ENCODE results near the gene CNGB1. TPM values are rescaled to one million over a fixed set of nuclear protein-coding genes. Genes with fewer than 3 reads are reported as not detected.

Gene CNGB1
- total RNA-seq, 1 experiment from 2014 or later = not detected

DNA sequence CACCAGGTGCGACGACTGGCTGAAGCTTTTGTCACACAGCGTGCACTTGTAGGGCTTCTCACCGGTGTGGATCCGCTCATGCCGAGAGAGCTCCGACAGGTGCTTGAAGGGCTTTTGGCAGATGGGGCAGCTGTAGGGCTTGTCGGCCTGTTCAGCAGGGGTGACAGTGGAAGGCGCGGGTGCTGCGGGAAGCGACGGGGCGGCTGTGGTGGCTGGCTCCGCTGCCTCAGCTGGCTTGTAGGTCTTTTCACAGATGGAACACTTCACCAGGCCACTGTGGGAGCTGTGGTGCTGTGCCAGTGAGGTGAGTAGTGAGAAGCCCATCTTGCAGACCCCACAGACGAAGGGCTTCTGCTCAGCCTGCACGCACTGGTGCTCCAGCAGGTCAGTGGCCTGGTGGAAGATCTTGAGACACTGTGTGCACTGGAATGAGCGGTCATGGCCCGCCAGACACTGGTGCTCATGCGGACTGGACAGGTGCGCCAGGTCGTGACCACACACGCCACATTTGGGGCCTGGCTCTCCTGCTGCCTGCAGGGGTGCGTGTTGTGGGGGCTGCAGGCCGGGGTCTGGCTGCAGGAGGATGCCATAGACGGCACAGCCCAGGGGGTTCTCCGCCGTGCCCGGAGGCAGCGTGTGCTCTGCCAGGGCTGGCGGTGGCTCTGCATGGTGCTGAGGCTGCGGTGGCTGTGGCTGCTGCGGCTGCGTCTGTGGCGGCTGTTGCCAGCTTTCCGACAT, 26.8 kb upstream of the CNGB1 start:
- ATAC-seq (no peak), DNase-seq (ENCODE audit: low spot score) (no peak)
- no peaks in the 10 kb centered on the region for H3K27me3 Mint-ChIP-seq (ENCODE audit: low read depth)
- H3K27ac Mint-ChIP-seq = no peak overlapping the region
- peaks cover 4% of the 10 kb centered on the region; the same call in 1 of the 2 replicates for H3K36me3 Mint-ChIP-seq
- no peak for TF ChIP-seq CREM (CRISPR knock-in tag; IDR thresholded peaks at IDR 0.05)
- TF ChIP-seq MYBL2 (CRISPR knock-in tag; IDR thresholded peaks at IDR 0.05) = no peak
- TF ChIP-seq, protein P1, sequence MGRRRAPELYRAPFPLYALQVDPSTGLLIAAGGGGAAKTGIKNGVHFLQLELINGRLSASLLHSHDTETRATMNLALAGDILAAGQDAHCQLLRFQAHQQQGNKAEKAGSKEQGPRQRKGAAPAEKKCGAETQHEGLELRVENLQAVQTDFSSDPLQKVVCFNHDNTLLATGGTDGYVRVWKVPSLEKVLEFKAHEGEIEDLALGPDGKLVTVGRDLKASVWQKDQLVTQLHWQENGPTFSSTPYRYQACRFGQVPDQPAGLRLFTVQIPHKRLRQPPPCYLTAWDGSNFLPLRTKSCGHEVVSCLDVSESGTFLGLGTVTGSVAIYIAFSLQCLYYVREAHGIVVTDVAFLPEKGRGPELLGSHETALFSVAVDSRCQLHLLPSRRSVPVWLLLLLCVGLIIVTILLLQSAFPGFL (CRISPR knock-in tag; IDR thresholded peaks at IDR 0.05; ENCODE audit: borderline replicate concordance) = no peak
- TF ChIP-seq SP1 (CRISPR knock-in tag; conservative IDR thresholded peaks at IDR 0.05) = no peak
- TF ChIP-seq GRHL2 (CRISPR knock-in tag; IDR thresholded peaks at IDR 0.05; ENCODE audit: insufficient replicate concordance, severe bottlenecking) = no peak
- no peak for TF ChIP-seq ELF4 (CRISPR knock-in tag; IDR thresholded peaks at IDR 0.05; ENCODE audit: low read depth)
- no peak for TF ChIP-seq PRRX2 (CRISPR knock-in tag; IDR thresholded peaks at IDR 0.05)
- TF ChIP-seq ZNF512 (CRISPR knock-in tag; IDR thresholded peaks at IDR 0.05; ENCODE audit: borderline replicate concordance) = no peak
- no peak for TF ChIP-seq NR1H2 (CRISPR knock-in tag; IDR thresholded peaks at IDR 0.05)
- TF ChIP-seq JUN (CRISPR knock-in tag; IDR thresholded peaks at IDR 0.05) = no peak
- TF ChIP-seq KAT7 (CRISPR knock-in tag; IDR thresholded peaks at IDR 0.05; ENCODE audit: borderline replicate concordance) = no peak
- no peak for TF ChIP-seq NFE2L1 (CRISPR knock-in tag; IDR thresholded peaks at IDR 0.05)
- no peak for TF ChIP-seq ZNF671 (CRISPR knock-in tag; IDR thresholded peaks at IDR 0.05)
- TF ChIP-seq ZNF396 (CRISPR knock-in tag; IDR thresholded peaks at IDR 0.05; ENCODE audit: borderline replicate concordance) = no peak
- TF ChIP-seq CREB1 (CRISPR knock-in tag; IDR thresholded peaks at IDR 0.05) = no peak
- no peak for TF ChIP-seq ZBTB21 (CRISPR knock-in tag; IDR thresholded peaks at IDR 0.05; ENCODE audit: borderline replicate concordance)
- H3K9me3 Mint-ChIP-seq = no peaks in the 10 kb centered on the region
- no peak overlapping the region for H3K4me3 Mint-ChIP-seq
- CTCF ChIA-PET = interaction anchor here (0.6 to 6.1 kb wide), 6 partner anchors 12 to 222 kb away, joined by 3 to 56 read pairs (median 6); no protein-coding TSS in a partner anchor
- POLR2A ChIA-PET = no interaction called here
- H3K4me1 Mint-ChIP-seq = peaks cover 29% of the 10 kb centered on the region

- Mint-ChIP-seq H3K4me1 (peaks cover 33% of the 10 kb centered on the region), H3K27me3 (ENCODE audit: low read depth) (no peaks in the 10 kb centered on the region), H3K36me3 (peaks cover 4% of the 10 kb centered on the region; the same call in 1 of the 2 replicates), H3K9me3 (no peaks in the 10 kb centered on the region), H3K4me3 (no peak overlapping the region), H3K27ac (no peak overlapping the region)
- TF ChIP-seq SMAD3 (CRISPR knock-in tag; IDR thresholded peaks at IDR 0.05; ENCODE audit: borderline replicate concordance) = no peak
- DNase-seq (ENCODE audit: low spot score) (no peak), ATAC-seq (no peak)
- ChIA-PET POLR2A (no interaction called here), CTCF (interaction anchor here (6.1 kb wide), 1 partner anchor 91 kb away, joined by 56 read pairs; no protein-coding TSS in a partner anchor)
These were observed 26.2 kb upstream of the CNGB1 start for GRCh38 chr16:57997176-57997527.

GRCh38 chr16:57996406-57997175, 25.7 kb upstream of the CNGB1 start:
- H3K36me3 Mint-ChIP-seq = peaks cover 4% of the 10 kb centered on the region; the same call in 1 of the 2 replicates
- ChIA-PET POLR2A (no interaction called here), CTCF (interaction anchor here (0.6 to 6.1 kb wide), 2 partner anchors 90 to 679 kb away, joined by 5 to 56 read pairs; no protein-coding TSS in a partner anchor)
- no peak overlapping the region for H3K27ac Mint-ChIP-seq
- H3K9me3 Mint-ChIP-seq = no peaks in the 10 kb centered on the region
- H3K4me1 Mint-ChIP-seq = peaks cover 28% of the 10 kb centered on the region
- H3K27me3 Mint-ChIP-seq (ENCODE audit: low read depth) = no peaks in the 10 kb centered on the region
- ATAC-seq (no peak), DNase-seq (ENCODE audit: low spot score) (no peak)
- no peak overlapping the region for H3K4me3 Mint-ChIP-seq
- TF ChIP-seq ZNF121 (CRISPR knock-in tag; IDR thresholded peaks at IDR 0.05) (no peak), ARID4B (CRISPR knock-in tag; IDR thresholded peaks at IDR 0.05; ENCODE audit: borderline replicate concordance) (no peak), SP1 (CRISPR knock-in tag; conservative IDR thresholded peaks at IDR 0.05) (no peak), PRRX2 (CRISPR knock-in tag; IDR thresholded peaks at IDR 0.05) (no peak), ZNF396 (CRISPR knock-in tag; IDR thresholded peaks at IDR 0.05; ENCODE audit: borderline replicate concordance) (no peak), E2F4 (CRISPR knock-in tag; IDR thresholded peaks at IDR 0.05; ENCODE audit: borderline replicate concordance, low read depth) (no peak), E2F5 (CRISPR knock-in tag; IDR thresholded peaks at IDR 0.05) (no peak)

All from WTC11 (cell line).